Stimulated activated CD4-positive, alpha-beta T cell treated with anti-CD3 and anti-CD28 coated beads, Interleukin-4, amount 100 ng/mL, for 24 hours (primary cell): ENCODE results near the gene PGLYRP3.
A peak's percentile ranks its signal among the peaks of the same experiment; 100 is the strongest.

Experiments
- DNase-seq: peaks from one replicate; pipeline ENCODE4 v3.0.0-alpha.2; 2020

The PGLYRP3 gene

GRCh38 chr1:153308540-153308939, 4.2 kb downstream of the PGLYRP3 start:
- DNase-seq: no peak

GRCh38 chr1:153307221-153307600, 5.5 kb downstream of the PGLYRP3 start:
- no peak for DNase-seq

GRCh38 chr1:153306303-153307220, 6.2 kb downstream of the PGLYRP3 start:
- DNase-seq: no peak

- DNase-seq: no peak
Observed at GRCh38 chr1:153305682-153306081, 7.1 kb downstream of the PGLYRP3 start.

- no peak for DNase-seq
Observed at GRCh38 chr1:153302308-153302707, 10.4 kb downstream of the PGLYRP3 start.

- no peak for DNase-seq
Observed at GRCh38 chr1:153293851-153294250, 18.9 kb downstream of the PGLYRP3 start.

GRCh38 chr1:153293480-153293775, 19.3 kb downstream of the PGLYRP3 start:
- DNase-seq: no peak

GRCh38 chr1:153292740-153293479, 19.8 kb downstream of the PGLYRP3 start:
- DNase-seq: no peak

GRCh38 chr1:153292185-153292584, 20.6 kb downstream of the PGLYRP3 start:
- DNase-seq: no peak

- no peak for DNase-seq
Observed at GRCh38 chr1:153291514-153291913, 21.2 kb downstream of the PGLYRP3 start.

GRCh38 chr1:153288634-153289275, 24.0 kb downstream of the PGLYRP3 start:
- DNase-seq: no peak

- DNase-seq: peak; percentile 43
Observed at GRCh38 chr1:153277852-153278251, 34.9 kb downstream of the PGLYRP3 start.

GRCh38 chr1:153272186-153272585, 40.6 kb downstream of the PGLYRP3 start:
- no peak for DNase-seq

- no peak for DNase-seq
Observed at GRCh38 chr1:153271711-153272110, 41.0 kb downstream of the PGLYRP3 start.

GRCh38 chr1:153265457-153265856, 47.3 kb downstream of the PGLYRP3 start:
- no peak for DNase-seq

GRCh38 chr1:153262462-153263157, 50.1 kb downstream of the PGLYRP3 start:
- no peak for DNase-seq

GRCh38 chr1:153262070-153262366, 50.7 kb downstream of the PGLYRP3 start:
- DNase-seq: no peak

GRCh38 chr1:153261281-153262069, 51.3 kb downstream of the PGLYRP3 start:
- peak; percentile 9 for DNase-seq

GRCh38 chr1:153260585-153261280, 52.0 kb downstream of the PGLYRP3 start:
- DNase-seq: peak; percentile 6

GRCh38 chr1:153259387-153259786, 53.4 kb downstream of the PGLYRP3 start, which contains the start of gene LORICRIN:
Gene LORICRIN, plus strand, starts transcription at chr1:153259687. Its CDS starts 1,263 bp downstream, at chr1:153260950.
- no peak for DNase-seq

GRCh38 chr1:153253693-153254092, 59.1 kb downstream of the PGLYRP3 start:
- no peak for DNase-seq

- DNase-seq: no peak
Observed at GRCh38 chr1:153253076-153253475, 59.7 kb downstream of the PGLYRP3 start.
